ENCODE results near the gene SLC25A11. TPM values are rescaled to one million over a fixed set of nuclear protein-coding genes. Genes with fewer than 3 reads are reported as not detected.

SLC25A11 gene
- total RNA-seq, 4 donors from 2014 or later: 28.7 to 58.9 (median 46.8) TPM

- 59 to 76% methylated on average over 3 of the region's 3 CpGs for WGBS, 2 donors (ENCODE audit: low coverage in 1 of 2)
- TF ChIP-seq, protein P1, sequence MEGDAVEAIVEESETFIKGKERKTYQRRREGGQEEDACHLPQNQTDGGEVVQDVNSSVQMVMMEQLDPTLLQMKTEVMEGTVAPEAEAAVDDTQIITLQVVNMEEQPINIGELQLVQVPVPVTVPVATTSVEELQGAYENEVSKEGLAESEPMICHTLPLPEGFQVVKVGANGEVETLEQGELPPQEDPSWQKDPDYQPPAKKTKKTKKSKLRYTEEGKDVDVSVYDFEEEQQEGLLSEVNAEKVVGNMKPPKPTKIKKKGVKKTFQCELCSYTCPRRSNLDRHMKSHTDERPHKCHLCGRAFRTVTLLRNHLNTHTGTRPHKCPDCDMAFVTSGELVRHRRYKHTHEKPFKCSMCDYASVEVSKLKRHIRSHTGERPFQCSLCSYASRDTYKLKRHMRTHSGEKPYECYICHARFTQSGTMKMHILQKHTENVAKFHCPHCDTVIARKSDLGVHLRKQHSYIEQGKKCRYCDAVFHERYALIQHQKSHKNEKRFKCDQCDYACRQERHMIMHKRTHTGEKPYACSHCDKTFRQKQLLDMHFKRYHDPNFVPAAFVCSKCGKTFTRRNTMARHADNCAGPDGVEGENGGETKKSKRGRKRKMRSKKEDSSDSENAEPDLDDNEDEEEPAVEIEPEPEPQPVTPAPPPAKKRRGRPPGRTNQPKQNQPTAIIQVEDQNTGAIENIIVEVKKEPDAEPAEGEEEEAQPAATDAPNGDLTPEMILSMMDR (IDR thresholded peaks at IDR 0.05): no peak
- TF ChIP-seq EP300 (IDR thresholded peaks at IDR 0.05) (no peak), POLR2AphosphoS5 (IDR thresholded peaks at IDR 0.05) (no peak), POLR2A (IDR thresholded peaks at IDR 0.05) (no peak)
- H3K27ac ChIP-seq: no peak overlapping the region
- no peak for ATAC-seq
- peaks cover 0 to 49% of the 10 kb centered on the region in 2 donors for H3K36me3 ChIP-seq
- H3K4me1 ChIP-seq: peaks cover 0 to 8% (median 0%) of the 10 kb centered on the region in 3 donors
- no peaks in the 10 kb centered on the region for H3K27me3 ChIP-seq
- H3K9me3 ChIP-seq: no peaks in the 10 kb centered on the region
- H3K4me3 ChIP-seq: no peak overlapping the region
Observed at GRCh38 chr17:4958102-4958501, 18.3 kb upstream of the SLC25A11 start.

GRCh38 chr17:4956493-4957061 is 16.7 kb upstream of the SLC25A11 start:
- TF ChIP-seq EP300 (IDR thresholded peaks at IDR 0.05): no peak
- TF ChIP-seq, protein P1 (IDR thresholded peaks at IDR 0.05): peak in 2 of 4 experiments; percentile 14 to 18
- Histone ChIP-seq H3K4me3 (no peak overlapping the region), H3K4me1 (peaks cover 0 to 19% (median 0%) of the 10 kb centered on the region in 3 donors), H3K27ac (no peak overlapping the region), H3K36me3 (peaks cover 0 to 45% of the 10 kb centered on the region in 2 donors), H3K27me3 (no peaks in the 10 kb centered on the region), H3K9me3 (no peaks in the 10 kb centered on the region)
- 93% methylated on average over 3 of the region's 10 CpGs; no CpG with 5 or more reads in 1 of the 2 donors for WGBS, 2 donors (ENCODE audit: low coverage in 1 of 2)
- no peak for ATAC-seq

- Histone ChIP-seq H3K27me3 (no peaks in the 10 kb centered on the region), H3K4me3 (no peak overlapping the region), H3K27ac (no peak overlapping the region), H3K4me1 (peaks cover 0 to 34% (median 13%) of the 10 kb centered on the region in 3 donors), H3K36me3 (peaks cover 0 to 32% of the 10 kb centered on the region in 2 donors), H3K9me3 (no peaks in the 10 kb centered on the region)
- no peak for ATAC-seq
- TF ChIP-seq POLR2A (IDR thresholded peaks at IDR 0.05): no peak
- TF ChIP-seq, protein P1 (IDR thresholded peaks at IDR 0.05): no peak
- no peak for TF ChIP-seq POLR2AphosphoS5 (IDR thresholded peaks at IDR 0.05)
- no peak for TF ChIP-seq EP300 (IDR thresholded peaks at IDR 0.05)
- 96% methylated on average over 4 of the region's 8 CpGs; no CpG with 5 or more reads in 1 of the 2 donors for WGBS, 2 donors (ENCODE audit: low coverage in 1 of 2)
Observed at GRCh38 chr17:4955091-4955490, 15.2 kb upstream of the SLC25A11 start.

DNA sequence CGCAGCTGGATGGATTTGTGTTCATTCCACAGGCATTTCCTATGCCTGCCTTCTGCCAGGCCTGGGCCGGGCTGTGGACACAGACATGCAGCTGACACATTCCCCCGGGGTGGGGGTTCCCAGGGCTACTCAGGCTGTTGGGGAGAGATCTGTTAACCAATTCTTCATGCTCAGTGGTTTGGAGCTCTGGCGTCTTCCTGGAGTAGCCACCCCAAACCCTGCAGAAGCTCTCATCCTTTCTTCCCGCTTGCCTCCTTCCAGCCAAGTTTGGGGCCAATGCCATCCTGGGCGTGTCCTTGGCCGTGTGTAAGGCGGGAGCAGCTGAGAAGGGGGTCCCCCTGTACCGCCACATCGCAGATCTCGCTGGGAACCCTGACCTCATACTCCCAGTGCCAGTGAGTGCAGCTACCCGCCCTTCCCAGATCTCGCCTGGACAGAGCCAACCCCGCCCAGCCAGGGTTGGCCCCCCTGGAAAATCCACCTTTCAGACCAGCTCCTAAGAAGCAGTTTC is 13.7 kb upstream of the SLC25A11 start:
- 77 to 83% methylated on average over 4 to 8 of the region's 14 CpGs for WGBS, 2 donors (ENCODE audit: low coverage in 1 of 2)
- H3K9me3 ChIP-seq: no peaks in the 10 kb centered on the region
- no peak overlapping the region for H3K4me3 ChIP-seq
- H3K27me3 ChIP-seq: no peaks in the 10 kb centered on the region
- no peak for ATAC-seq
- TF ChIP-seq POLR2AphosphoS5 (IDR thresholded peaks at IDR 0.05): no peak
- TF ChIP-seq EP300 (IDR thresholded peaks at IDR 0.05): no peak
- TF ChIP-seq, protein P1 (IDR thresholded peaks at IDR 0.05): no peak
- no peak for TF ChIP-seq POLR2A (IDR thresholded peaks at IDR 0.05)
- H3K36me3 ChIP-seq: peaks cover 0 to 16% of the 10 kb centered on the region in 2 donors
- H3K4me1 ChIP-seq: peaks cover 0 to 45% (median 13%) of the 10 kb centered on the region in 3 donors
- H3K27ac ChIP-seq: peak overlapping the region in 1 of 4 donors; percentile 5

DNA sequence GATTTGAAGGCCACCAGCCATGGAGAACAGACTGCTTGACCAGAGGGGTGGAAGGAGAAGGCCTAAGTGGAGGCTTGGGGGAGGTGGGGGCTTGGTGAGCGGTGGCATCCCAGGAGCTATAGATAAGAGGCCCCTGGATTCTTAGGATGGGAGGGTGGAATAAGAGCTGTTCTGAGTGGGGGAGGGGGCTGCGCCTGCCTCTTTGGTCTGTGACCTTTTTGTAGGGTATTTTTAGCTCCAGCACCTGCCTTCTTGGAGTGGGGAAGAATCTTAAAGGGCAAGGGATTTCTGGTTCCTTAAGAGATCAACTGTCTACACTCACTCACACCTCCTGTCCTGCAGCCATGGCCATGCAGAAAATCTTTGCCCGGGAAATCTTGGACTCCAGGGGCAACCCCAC is 11.6 kb upstream of the SLC25A11 start:
- no peak for ATAC-seq
- peaks cover 0 to 53% (median 16%) of the 10 kb centered on the region in 3 donors for H3K4me1 ChIP-seq
- H3K36me3 ChIP-seq: peaks cover 0 to 3% of the 10 kb centered on the region in 2 donors
- peak overlapping the region in 3 of 4 donors; percentile 96 to 98 (median 98) for H3K27ac ChIP-seq
- no peak for TF ChIP-seq POLR2AphosphoS5 (IDR thresholded peaks at IDR 0.05)
- no peak for TF ChIP-seq POLR2A (IDR thresholded peaks at IDR 0.05)
- TF ChIP-seq, protein P1 (IDR thresholded peaks at IDR 0.05): no peak
- TF ChIP-seq EP300 (IDR thresholded peaks at IDR 0.05): no peak
- H3K27me3 ChIP-seq: no peaks in the 10 kb centered on the region
- WGBS, 2 donors (ENCODE audit: low coverage in 1 of 2): 48 to 51% methylated on average over 2 to 3 of the region's 3 CpGs
- H3K4me3 ChIP-seq: no peak overlapping the region
- no peaks in the 10 kb centered on the region for H3K9me3 ChIP-seq

Measured in gastroesophageal sphincter (tissue), 4 donors.